ENCODE data around the gene FSIP2. TPM values are rescaled to one million over a fixed set of nuclear protein-coding genes. Genes with fewer than 3 reads are reported as not detected.

Gene FSIP2
- total RNA-seq: 0.12 and 0.22 TPM in 2 replicates

DNA sequence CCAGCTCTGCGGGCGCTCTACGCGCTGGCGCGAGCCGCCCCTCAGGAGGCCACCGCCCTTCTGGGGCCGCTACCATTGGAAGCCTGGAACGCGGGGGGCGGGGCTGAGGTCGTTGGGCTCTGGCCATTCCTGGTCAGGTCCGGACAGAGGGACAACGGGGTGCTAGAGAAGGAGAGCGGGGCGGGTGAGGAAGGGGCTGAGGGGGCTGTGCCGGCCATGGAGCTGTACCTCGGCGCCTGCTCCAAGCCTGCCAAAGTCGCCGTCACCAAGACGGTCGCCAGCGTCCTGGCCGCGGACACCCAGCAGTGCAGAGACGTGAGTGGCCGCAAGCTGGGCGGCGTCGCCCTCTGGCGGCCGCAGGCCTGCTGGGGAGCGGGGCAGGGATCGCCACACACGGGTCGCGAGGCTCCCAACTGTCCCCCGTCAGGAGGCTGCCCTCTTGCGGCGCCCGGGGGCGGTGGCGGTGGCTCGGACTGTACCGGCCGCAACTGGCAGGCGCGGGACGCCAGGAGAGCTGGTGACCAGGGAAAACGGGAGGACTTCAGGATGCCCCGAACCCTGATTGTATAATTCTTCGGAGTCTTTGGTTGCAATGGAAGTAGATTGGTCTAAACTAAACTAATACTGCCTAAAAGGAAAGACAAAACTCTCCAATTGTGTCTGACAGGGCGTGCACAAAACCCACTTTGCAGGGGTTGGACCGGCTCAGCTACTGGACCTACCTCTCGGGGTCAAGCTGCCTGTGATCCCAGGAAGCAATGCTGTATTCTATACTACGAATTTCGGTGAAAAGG is at the start of gene FSIP2:
TSS of gene FSIP2 (plus strand) at position 126 of the 794 bp plus-strand sequence. CDS start at position 217, 91 bp downstream.

All from uterine smooth muscle cell (primary cell).